ENCODE data around the gene SPATA2L. TPM values are rescaled to one million over a fixed set of nuclear protein-coding genes. Genes with fewer than 3 reads are reported as not detected.
A peak's percentile ranks its signal among the peaks of the same experiment; 100 is the strongest.
"Not testable (repeated sequence)": the region's sequence is repeated elsewhere in the genome, so short reads cannot be mapped to it uniquely, and the experiment has no call there.

The SPATA2L gene
- total and polyA plus RNA-seq, 3 experiments from 2014 or later = 7.0 to 10.3 (median 7.6) TPM

- Histone ChIP-seq H3K27ac (ENCODE audit: low read depth, low read length) (peak overlapping the region; percentile 96), H3K4me3 (ENCODE audit: low read length) (peak overlapping the region; percentile 81), H3K4me1 (ENCODE audit: insufficient read depth, low read length) (peaks cover 33% of the 10 kb centered on the region), H3K9me3 (ENCODE audit: low read length) (no peaks in the 10 kb centered on the region), H3K27me3 (ENCODE audit: insufficient read depth, low read length, poor library complexity, severe bottlenecking) (no peaks in the 10 kb centered on the region), H3K36me3 (ENCODE audit: insufficient read depth, low read length) (no peaks in the 10 kb centered on the region)
- H3K4me3 Mint-ChIP-seq = peak overlapping the region; percentile 71 to 92 (median 78)
- no peaks in the 10 kb centered on the region for H3K27me3 Mint-ChIP-seq
- H3K4me1 Mint-ChIP-seq = peaks cover 21 to 40% (median 28%) of the 10 kb centered on the region in 3 donors
- peak; percentile 43 to 82 (median 62) for DNase-seq
- H3K27ac Mint-ChIP-seq = peak overlapping the region; percentile 81 to 97 (median 90)
- H3K9me3 Mint-ChIP-seq = no peaks in the 10 kb centered on the region
- peaks cover 0 to 3% (median 0%) of the 10 kb centered on the region in 3 donors for H3K36me3 Mint-ChIP-seq
- ChIA-PET POLR2A (interaction anchor here (0.7 to 1.9 kb wide), 10 partner anchors 14 to 173 kb away, joined by 3 to 10 read pairs (median 6); partner anchors contain the start of gene CDK10), CTCF (interaction anchor here (0.6 to 17.8 kb wide), 37 partner anchors 7 to 1858 kb away, joined by 3 to 323 read pairs (median 5); partner anchors contain the start of genes CDK10, CHMP1A, CPNE7 and FANCA)
These were observed 668 bp downstream of the SPATA2L start for GRCh38 chr16:89700649-89701424.

DNA sequence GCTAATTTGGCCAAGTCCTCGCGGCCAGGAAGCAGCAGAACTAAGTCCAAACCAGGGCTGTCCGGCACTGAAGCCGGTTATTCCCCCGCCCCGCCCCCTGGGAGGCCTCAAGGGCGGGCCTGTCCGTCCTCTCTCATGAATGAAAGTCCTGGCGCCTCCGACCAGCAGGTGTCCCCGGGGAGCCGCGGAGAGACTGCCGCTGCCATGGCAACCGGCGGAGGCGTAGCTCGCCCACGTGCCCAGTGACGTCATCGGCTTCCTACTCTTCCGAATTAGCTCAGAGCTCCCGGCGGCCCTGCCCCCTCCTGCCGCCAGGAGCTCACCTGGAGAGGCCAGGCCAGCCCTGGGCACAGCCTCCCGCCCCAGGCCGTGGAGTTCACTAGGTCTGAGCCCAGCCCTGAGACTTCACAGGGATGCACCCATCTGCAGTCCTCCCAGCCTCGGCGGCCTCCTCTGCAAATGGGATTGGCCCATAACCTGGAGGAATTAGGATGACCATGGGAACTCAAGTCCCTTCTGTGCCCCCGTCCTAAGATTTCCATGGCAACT lies 1.3 kb downstream of the SPATA2L start:
- peak overlapping the region; percentile 81 to 97 (median 90) for H3K27ac Mint-ChIP-seq
- H3K27me3 Mint-ChIP-seq = no peaks in the 10 kb centered on the region
- peak overlapping the region; percentile 57 to 92 (median 73) for H3K4me3 Mint-ChIP-seq
- ChIA-PET CTCF (interaction anchor here (0.6 to 17.8 kb wide), 39 partner anchors 8 to 1857 kb away, joined by 3 to 323 read pairs (median 5); partner anchors contain the start of genes CDK10, CHMP1A, CPNE7 and FANCA), POLR2A (interaction anchor here (0.6 to 1.9 kb wide), 7 partner anchors 14 to 174 kb away, joined by 3 to 10 read pairs (median 4); partner anchors contain the start of genes CDK10 and FANCA)
- Histone ChIP-seq H3K27ac (ENCODE audit: low read depth, low read length) (peak overlapping the region; percentile 96), H3K27me3 (ENCODE audit: insufficient read depth, low read length, poor library complexity, severe bottlenecking) (no peaks in the 10 kb centered on the region), H3K9me3 (ENCODE audit: low read length) (no peaks in the 10 kb centered on the region), H3K36me3 (ENCODE audit: insufficient read depth, low read length) (no peaks in the 10 kb centered on the region), H3K4me3 (ENCODE audit: low read length) (peak overlapping the region; percentile 81), H3K4me1 (ENCODE audit: insufficient read depth, low read length) (peaks cover 34% of the 10 kb centered on the region)
- peak; percentile 92 to 98 (median 97) for DNase-seq
- no peaks in the 10 kb centered on the region for H3K9me3 Mint-ChIP-seq
- H3K4me1 Mint-ChIP-seq = peaks cover 20 to 45% (median 30%) of the 10 kb centered on the region in 3 donors
- peaks cover 0 to 7% (median 0%) of the 10 kb centered on the region in 3 donors for H3K36me3 Mint-ChIP-seq

- not testable (repeated sequence) for H3K36me3 ChIP-seq (ENCODE audit: insufficient read depth, low read length); H3K27me3 Mint-ChIP-seq; H3K27me3 ChIP-seq (ENCODE audit: insufficient read depth, low read length, poor library complexity, severe bottlenecking); DNase-seq; H3K9me3 ChIP-seq (ENCODE audit: low read length); H3K9me3 Mint-ChIP-seq; H3K4me3 ChIP-seq (ENCODE audit: low read length)
- Mint-ChIP-seq H3K27ac (peak overlapping the region; percentile 81 to 97 (median 90)), H3K4me1 (peaks cover 20 to 45% (median 28%) of the 10 kb centered on the region in 3 donors), H3K4me3 (peak overlapping the region in 5 of 7 donors; percentile 57 to 78 (median 68)), H3K36me3 (peaks cover 0 to 11% (median 0%) of the 10 kb centered on the region in 3 donors)
- ChIA-PET POLR2A (interaction anchor here (0.6 to 1.9 kb wide), 5 partner anchors 13 to 174 kb away, joined by 3 to 10 read pairs (median 4); partner anchors contain the start of genes CDK10 and FANCA), CTCF (interaction anchor here (0.7 to 17.8 kb wide), 34 partner anchors 8 to 1857 kb away, joined by 3 to 323 read pairs (median 6); partner anchors contain the start of genes CDK10, CHMP1A, MC1R and SPATA33)
- Histone ChIP-seq H3K27ac (ENCODE audit: low read depth, low read length) (peak overlapping the region; percentile 96), H3K4me1 (ENCODE audit: insufficient read depth, low read length) (peaks cover 34% of the 10 kb centered on the region)
These were observed 1.8 kb downstream of the SPATA2L start for GRCh38 chr16:89699629-89700099.

DNA sequence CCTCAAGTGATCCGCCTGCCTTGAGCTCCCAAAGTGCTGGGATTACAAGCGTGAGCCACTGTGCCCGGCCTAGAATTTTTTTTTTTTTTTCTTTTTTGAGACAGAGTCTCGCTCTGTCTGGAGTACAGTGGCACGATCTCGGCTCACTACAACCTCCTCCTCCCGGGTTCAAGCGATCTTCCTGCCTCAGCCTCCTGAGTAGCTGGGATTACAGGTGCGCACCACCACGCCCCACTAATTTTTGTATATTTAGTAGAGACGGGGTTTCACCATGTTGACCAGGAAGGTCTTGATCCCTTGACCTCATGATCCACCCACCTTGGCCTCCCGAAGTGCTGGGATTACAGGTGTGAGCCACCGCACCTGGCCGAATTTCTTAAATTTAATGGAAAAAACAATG lies 2.8 kb downstream of the SPATA2L start:
- H3K27me3 ChIP-seq (ENCODE audit: insufficient read depth, low read length, poor library complexity, severe bottlenecking); H3K36me3 ChIP-seq (ENCODE audit: insufficient read depth, low read length); H3K27me3 Mint-ChIP-seq; H3K4me3 ChIP-seq (ENCODE audit: low read length); H3K9me3 Mint-ChIP-seq; H3K9me3 ChIP-seq (ENCODE audit: low read length); H3K27ac ChIP-seq (ENCODE audit: low read depth, low read length): not testable (repeated sequence)
- peaks cover 34% of the 10 kb centered on the region for H3K4me1 ChIP-seq (ENCODE audit: insufficient read depth, low read length)
- peak overlapping the region in 1 of 7 donors; percentile 68 for H3K4me3 Mint-ChIP-seq
- peaks cover 0 to 16% (median 0%) of the 10 kb centered on the region in 3 donors for H3K36me3 Mint-ChIP-seq
- POLR2A ChIA-PET = interaction anchor here (1.0 kb wide), 1 partner anchor 12 kb away, joined by 3 read pairs; the partner anchor contains the start of gene CDK10
- CTCF ChIA-PET = interaction anchor here (0.6 to 17.8 kb wide), 8 partner anchors 10 to 210 kb away, joined by 4 to 323 read pairs (median 20); partner anchors contain the start of gene CDK10
- H3K27ac Mint-ChIP-seq = peak overlapping the region in 6 of 8 donors; percentile 57 to 95 (median 74)
- H3K4me1 Mint-ChIP-seq = peaks cover 20 to 45% (median 28%) of the 10 kb centered on the region in 3 donors
- DNase-seq = peak in 1 of 5 donors; percentile 42

- H3K9me3 Mint-ChIP-seq = no peaks in the 10 kb centered on the region
- H3K27me3 ChIP-seq (ENCODE audit: insufficient read depth, low read length, poor library complexity, severe bottlenecking) = no peaks in the 10 kb centered on the region
- ChIA-PET CTCF (interaction anchor here (0.6 to 17.8 kb wide), 6 partner anchors 8 to 163 kb away, joined by 4 to 323 read pairs (median 11); partner anchors contain the start of gene CDK10), POLR2A (interaction anchor here (0.6 kb wide), 2 partner anchors 92 to 167 kb away, joined by 3 to 13 read pairs; no protein-coding TSS in a partner anchor)
- peaks cover 0 to 25% (median 0%) of the 10 kb centered on the region in 3 donors for H3K36me3 Mint-ChIP-seq
- no peak overlapping the region for H3K27ac ChIP-seq (ENCODE audit: low read depth, low read length)
- H3K27me3 Mint-ChIP-seq = no peaks in the 10 kb centered on the region
- H3K4me1 Mint-ChIP-seq = peaks cover 20 to 45% (median 26%) of the 10 kb centered on the region in 3 donors
- peak overlapping the region in 1 of 7 donors; percentile 54 for H3K4me3 Mint-ChIP-seq
- H3K36me3 ChIP-seq (ENCODE audit: insufficient read depth, low read length) = peaks cover 4% of the 10 kb centered on the region
- H3K4me3 ChIP-seq (ENCODE audit: low read length) = no peak overlapping the region
- H3K27ac Mint-ChIP-seq = peak overlapping the region in 1 of 8 donors; percentile 61
- no peaks in the 10 kb centered on the region for H3K9me3 ChIP-seq (ENCODE audit: low read length)
- H3K4me1 ChIP-seq (ENCODE audit: insufficient read depth, low read length) = peaks cover 34% of the 10 kb centered on the region
- DNase-seq = peak in 1 of 5 donors; percentile 52
These were observed 3.7 kb downstream of the SPATA2L start for GRCh38 chr16:89697616-89698331.

DNA sequence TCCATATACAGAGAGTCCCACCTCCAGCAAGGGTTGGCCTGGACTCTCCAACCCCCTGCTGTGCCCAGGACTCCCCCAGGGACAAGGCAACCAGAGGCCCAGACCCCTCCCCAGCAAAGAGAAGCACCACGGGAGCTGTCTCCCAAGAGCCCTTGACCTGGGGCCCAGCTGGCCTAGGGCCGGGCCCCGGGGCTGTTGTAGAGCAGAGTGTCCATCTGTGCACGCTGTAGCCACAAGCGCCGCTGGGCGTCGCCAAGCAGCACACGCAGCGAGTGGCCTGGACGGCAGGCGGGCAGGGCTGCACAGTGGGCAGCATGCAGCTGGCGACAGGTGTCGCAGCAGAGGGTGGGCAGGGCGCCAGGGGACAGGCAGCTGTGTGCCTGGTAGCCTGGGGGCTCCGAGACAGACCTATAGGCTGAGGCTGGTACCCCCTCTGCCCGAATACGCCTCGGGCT lies 4.3 kb downstream of the SPATA2L start:
- Mint-ChIP-seq H3K4me1 (peaks cover 14 to 39% (median 21%) of the 10 kb centered on the region in 3 donors), H3K4me3 (no peak overlapping the region), H3K9me3 (no peaks in the 10 kb centered on the region), H3K36me3 (peaks cover 0 to 29% (median 0%) of the 10 kb centered on the region in 3 donors), H3K27me3 (no peaks in the 10 kb centered on the region), H3K27ac (peak overlapping the region in 2 of 8 donors; percentile 68 to 91)
- Histone ChIP-seq H3K4me3 (ENCODE audit: low read length) (no peak overlapping the region), H3K27ac (ENCODE audit: low read depth, low read length) (no peak overlapping the region), H3K36me3 (ENCODE audit: insufficient read depth, low read length) (peaks cover 4% of the 10 kb centered on the region), H3K4me1 (ENCODE audit: insufficient read depth, low read length) (peaks cover 28% of the 10 kb centered on the region), H3K9me3 (ENCODE audit: low read length) (no peaks in the 10 kb centered on the region), H3K27me3 (ENCODE audit: insufficient read depth, low read length, poor library complexity, severe bottlenecking) (no peaks in the 10 kb centered on the region)
- POLR2A ChIA-PET = no interaction called here
- CTCF ChIA-PET = interaction anchor here (1.2 to 17.8 kb wide), 4 partner anchors 8 to 163 kb away, joined by 4 to 323 read pairs (median 58); partner anchors contain the start of gene CDK10
- peak in 1 of 5 donors; percentile 44 for DNase-seq

DNA sequence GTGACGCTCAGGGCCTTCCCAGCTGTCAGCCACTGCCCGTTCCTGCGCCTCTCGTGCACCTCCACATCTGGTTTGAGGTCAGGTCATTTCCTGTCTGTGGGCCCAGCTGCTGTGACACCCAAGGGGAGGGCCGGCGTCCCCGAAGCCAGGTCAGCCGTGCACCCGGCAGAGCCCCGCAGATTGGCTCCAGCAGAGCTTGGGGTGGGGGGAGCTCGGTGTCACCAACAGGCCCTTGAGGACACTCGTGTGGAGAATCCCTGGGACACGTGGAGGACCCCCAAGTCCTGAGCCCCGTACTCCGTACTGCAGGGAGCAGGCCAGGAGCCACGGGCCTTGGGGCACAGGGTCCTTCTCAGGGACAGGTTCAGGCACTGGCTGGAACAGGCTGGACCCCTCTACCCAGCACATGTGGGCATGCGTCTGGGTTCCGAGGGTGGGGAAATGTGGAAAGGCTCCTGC lies 4.8 kb downstream of the SPATA2L start:
- Mint-ChIP-seq H3K4me3 (peak overlapping the region in 2 of 7 donors; percentile 44 to 61), H3K27ac (peak overlapping the region in 4 of 8 donors; percentile 51 to 91 (median 70))

More for the DNA sequence above, 4.8 kb downstream of the SPATA2L start:
- Histone ChIP-seq H3K9me3 (ENCODE audit: low read length) (no peaks in the 10 kb centered on the region), H3K27ac (ENCODE audit: low read depth, low read length) (no peak overlapping the region), H3K27me3 (ENCODE audit: insufficient read depth, low read length, poor library complexity, severe bottlenecking) (no peaks in the 10 kb centered on the region), H3K4me1 (ENCODE audit: insufficient read depth, low read length) (peaks cover 27% of the 10 kb centered on the region), H3K4me3 (ENCODE audit: low read length) (no peak overlapping the region), H3K36me3 (ENCODE audit: insufficient read depth, low read length) (peaks cover 5% of the 10 kb centered on the region)
- POLR2A ChIA-PET = no interaction called here
- Mint-ChIP-seq H3K27me3 (no peaks in the 10 kb centered on the region), H3K9me3 (no peaks in the 10 kb centered on the region), H3K4me1 (peaks cover 12 to 37% (median 19%) of the 10 kb centered on the region in 3 donors), H3K36me3 (peaks cover 0 to 34% (median 0%) of the 10 kb centered on the region in 3 donors)
- CTCF ChIA-PET = interaction anchor here (1.2 to 17.8 kb wide), 4 partner anchors 9 to 164 kb away, joined by 4 to 323 read pairs (median 58); partner anchors contain the start of gene CDK10
- peak in 4 of 5 donors; percentile 20 to 72 (median 52) for DNase-seq

All from CD8-positive, alpha-beta memory T cell (primary cell).